HUES64 (cell line): ENCODE results near the gene GNL1.
"Not testable (repeated sequence)": the region's sequence is repeated elsewhere in the genome, so short reads cannot be mapped to it uniquely, and the experiment has no call there.

Experiments used
- H3K27ac ChIP-seq: 2 replicates; pipeline ENCODE4 v1.7.0; 2013; ENCODE audit warnings: low read depth, low read length, inconsistent platforms
- H3K27me3 ChIP-seq: 2 replicates; pipeline ENCODE4 v1.6.1; 2013; ENCODE audit warnings: mild to moderate bottlenecking, low read length; ENCODE audit not compliant: insufficient read depth
- H3K36me3 ChIP-seq: 2 replicates; pipeline ENCODE4 v1.6.1; 2013; ENCODE audit warnings: mild to moderate bottlenecking, low read length; ENCODE audit not compliant: insufficient read depth
- H3K4me1 ChIP-seq: 2 replicates; pipeline ENCODE4 v1.6.1; 2013; ENCODE audit warnings: mild to moderate bottlenecking, low read length, moderate library complexity; ENCODE audit not compliant: insufficient read depth
- H3K4me3 ChIP-seq: 2 replicates; pipeline ENCODE4 v1.5.1; 2013; ENCODE audit warnings: mild to moderate bottlenecking, low read length, moderate library complexity
- H3K9ac ChIP-seq: 2 replicates; pipeline ENCODE4 v1.6.1; 2013; ENCODE audit warnings: mild to moderate bottlenecking, low read depth, low read length
- H3K9me3 ChIP-seq: 2 replicates; pipeline ENCODE4 v1.6.1; 2013; ENCODE audit warnings: low read depth, low read length; ENCODE audit not compliant: insufficient read depth
- WGBS: fragments of 150-250, 120-280 bp; methylation state at CpG from one replicate; pipeline ENCODE4 v1.1.7; 2013; ENCODE audit warnings: missing lambda C conversion rate; 5-methylcytosine and 5-hydroxymethylcytosine counted together

The GNL1 gene

GRCh38 chr6:30526444-30526843 lies 29.8 kb downstream of the GNL1 start:
- not testable (repeated sequence) for H3K27ac ChIP-seq, H3K4me1 ChIP-seq, H3K36me3 ChIP-seq, H3K9me3 ChIP-seq, H3K27me3 ChIP-seq, H3K9ac ChIP-seq, H3K4me3 ChIP-seq
- 90% methylated on average over 2 of the region's 3 CpGs for WGBS

- 94% methylated on average over 5 of the region's 5 CpGs for WGBS
- H3K9me3 ChIP-seq, H3K27ac ChIP-seq, H3K27me3 ChIP-seq, H3K4me1 ChIP-seq, H3K36me3 ChIP-seq, H3K4me3 ChIP-seq, H3K9ac ChIP-seq: not testable (repeated sequence)
These were observed 34.3 kb downstream of the GNL1 start for GRCh38 chr6:30521952-30522351.

DNA sequence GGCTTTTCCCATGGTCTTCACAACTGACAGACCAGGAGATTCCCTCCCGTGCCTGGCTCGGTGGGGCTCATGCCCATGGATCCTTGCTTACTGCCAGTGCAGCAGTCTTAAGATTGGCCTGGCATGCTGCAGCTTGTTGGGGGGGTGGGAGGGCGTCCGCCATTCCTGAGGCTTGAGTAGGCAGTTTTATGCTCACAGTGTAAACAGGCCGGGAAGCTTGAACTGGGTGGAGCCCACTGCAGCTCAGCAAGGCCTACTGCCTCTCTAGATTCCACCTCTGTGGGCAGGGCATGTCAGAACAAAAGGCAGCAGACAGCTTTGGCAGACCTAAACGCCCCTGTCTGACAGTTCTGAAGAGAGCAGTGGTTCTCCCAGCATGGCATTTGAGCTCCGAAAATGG lies 35.2 kb downstream of the GNL1 start:
- not testable (repeated sequence) for H3K9me3 ChIP-seq, H3K4me3 ChIP-seq, H3K9ac ChIP-seq, H3K27ac ChIP-seq, H3K4me1 ChIP-seq, H3K36me3 ChIP-seq, H3K27me3 ChIP-seq
- 89% methylated on average over 7 of the region's 7 CpGs for WGBS

- no peaks in the 10 kb centered on the region for H3K36me3 ChIP-seq
- WGBS: 92% methylated on average over 6 of the region's 6 CpGs
- H3K9ac ChIP-seq: no peak overlapping the region
- no peak overlapping the region for H3K27ac ChIP-seq
- H3K4me3 ChIP-seq: no peak overlapping the region
- H3K27me3 ChIP-seq: no peaks in the 10 kb centered on the region
- no peaks in the 10 kb centered on the region for H3K9me3 ChIP-seq
- no peaks in the 10 kb centered on the region for H3K4me1 ChIP-seq
These were observed 35.8 kb downstream of the GNL1 start for GRCh38 chr6:30520522-30520921.

DNA sequence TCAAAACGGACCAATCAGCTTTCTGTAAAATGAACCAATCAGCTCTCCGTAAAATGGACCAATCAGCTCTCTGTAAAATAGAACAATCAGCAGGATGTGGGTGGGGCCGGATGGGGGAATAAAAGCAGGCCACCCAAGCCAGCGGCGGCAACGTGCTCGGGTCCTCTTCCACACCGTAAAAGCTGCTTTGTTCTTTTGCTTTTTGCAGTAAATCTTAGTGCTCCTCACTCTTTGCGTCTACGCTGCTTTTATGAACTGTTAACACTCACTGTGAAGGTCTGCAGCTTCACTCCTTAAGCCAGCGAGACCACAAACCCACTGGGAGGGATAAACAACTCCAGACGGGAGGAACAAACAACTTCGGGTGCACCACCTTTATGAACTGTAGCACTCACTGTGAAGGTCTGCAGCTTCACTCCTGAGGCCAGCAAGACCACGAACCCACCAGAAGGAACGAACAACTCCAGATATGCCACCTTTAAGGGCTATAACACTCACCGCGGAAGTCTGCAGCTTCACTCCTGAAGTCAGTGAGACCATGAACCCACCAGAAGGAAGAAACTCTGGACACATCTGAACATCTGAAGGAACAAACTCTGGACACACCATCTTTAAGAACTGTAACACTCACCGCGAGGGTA lies 37.7 kb downstream of the GNL1 start:
- not testable (repeated sequence) for H3K27ac ChIP-seq, H3K4me3 ChIP-seq, H3K9me3 ChIP-seq, H3K9ac ChIP-seq, H3K27me3 ChIP-seq, H3K4me1 ChIP-seq, H3K36me3 ChIP-seq
- whole genome bisulfite sequencing: 92% methylated on average over 19 of the region's 19 CpGs

- not testable (repeated sequence) for H3K27me3 ChIP-seq, H3K4me3 ChIP-seq, H3K9me3 ChIP-seq, H3K27ac ChIP-seq, H3K36me3 ChIP-seq, H3K9ac ChIP-seq, H3K4me1 ChIP-seq
- 93% methylated on average over 21 of the region's 21 CpGs for WGBS
These were observed 38.4 kb downstream of the GNL1 start for GRCh38 chr6:30517767-30518504.

DNA sequence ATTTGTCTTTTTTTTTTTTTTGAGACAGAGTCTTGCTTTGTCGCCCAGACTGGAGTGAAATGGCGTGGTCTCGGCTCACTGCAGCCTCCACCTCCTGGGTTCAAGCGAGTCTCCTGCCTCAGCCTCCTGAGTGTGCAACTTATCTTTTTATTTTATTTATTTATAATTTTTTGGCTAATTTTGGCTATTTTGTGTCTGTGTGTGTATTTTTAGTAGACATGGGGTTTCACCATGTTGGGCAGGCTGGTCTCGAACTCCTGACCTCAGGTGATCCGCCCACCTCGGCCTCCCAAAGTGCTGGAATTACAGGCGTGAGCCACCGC lies 39.6 kb downstream of the GNL1 start:
- H3K27me3 ChIP-seq, H3K36me3 ChIP-seq, H3K9ac ChIP-seq, H3K4me1 ChIP-seq, H3K9me3 ChIP-seq: not testable (repeated sequence)
- 86% methylated on average over 9 of the region's 9 CpGs for WGBS
- peak overlapping the region; percentile 55 for H3K4me3 ChIP-seq
- peak overlapping the region; percentile 84; the same call in 1 of the 2 replicates for H3K27ac ChIP-seq

- Histone ChIP-seq H3K4me3 (peak overlapping the region; percentile 55), H3K4me1 (peaks cover 7% of the 10 kb centered on the region), H3K27me3 (no peaks in the 10 kb centered on the region), H3K9ac (peak overlapping the region; percentile 57; the same call in 1 of the 2 replicates), H3K27ac (peak overlapping the region; percentile 84; the same call in 1 of the 2 replicates), H3K36me3 (no peaks in the 10 kb centered on the region), H3K9me3 (no peaks in the 10 kb centered on the region)
- WGBS: 8% methylated on average over 33 of the region's 33 CpGs
These were observed 40.1 kb downstream of the GNL1 start for GRCh38 chr6:30515944-30516753.

DNA sequence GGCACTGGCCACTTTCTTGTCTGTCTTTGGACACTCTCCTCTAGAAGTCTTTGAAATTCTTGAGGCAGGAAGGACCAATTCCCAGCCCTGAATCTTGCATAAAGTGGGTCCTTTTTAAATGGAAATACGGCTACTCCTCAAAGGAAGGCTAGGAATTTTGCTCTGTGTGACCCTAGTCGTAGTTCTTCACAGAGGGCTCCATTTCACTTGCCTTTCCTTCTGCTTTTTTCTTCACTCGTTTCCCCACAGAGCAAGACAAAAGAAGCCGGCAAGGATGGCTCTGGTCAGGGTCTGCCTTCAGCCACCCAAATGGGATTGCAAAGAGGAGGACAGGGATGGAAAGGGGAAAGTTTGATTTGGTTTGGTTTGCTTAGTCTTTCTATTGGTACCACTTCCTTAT lies 41.2 kb downstream of the GNL1 start:
- Histone ChIP-seq H3K36me3 (no peaks in the 10 kb centered on the region), H3K9me3 (no peaks in the 10 kb centered on the region), H3K4me3 (peak overlapping the region; percentile 55), H3K27ac (peak overlapping the region; percentile 63), H3K9ac (no peak overlapping the region), H3K4me1 (peaks cover 14% of the 10 kb centered on the region), H3K27me3 (no peaks in the 10 kb centered on the region)
- WGBS: 8% methylated on average over 4 of the region's 4 CpGs

DNA sequence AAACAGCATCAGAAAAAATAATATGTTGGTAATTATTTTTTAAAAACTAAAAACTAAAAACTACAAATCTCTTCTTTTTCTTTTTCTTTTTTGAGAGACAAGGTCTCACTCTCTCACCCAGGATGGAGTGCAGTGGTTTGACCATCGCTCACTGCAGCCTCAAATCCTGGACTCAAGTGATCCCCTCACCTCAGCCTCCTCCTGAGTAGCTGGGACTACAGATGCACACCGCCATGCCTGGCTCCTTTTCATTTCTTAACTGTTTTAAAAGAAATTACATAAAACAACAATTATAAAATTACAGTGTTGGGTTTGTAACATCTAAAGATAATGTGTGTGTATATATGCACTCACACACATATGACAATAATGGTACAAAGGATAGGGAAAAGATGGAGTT lies 42.8 kb downstream of the GNL1 start:
- WGBS: 93% methylated on average over 1 of the region's 2 CpGs
- Histone ChIP-seq H3K4me3 (no peak overlapping the region), H3K4me1 (peaks cover 14% of the 10 kb centered on the region), H3K36me3 (no peaks in the 10 kb centered on the region), H3K9me3 (no peaks in the 10 kb centered on the region), H3K27ac (no peak overlapping the region), H3K9ac (no peak overlapping the region), H3K27me3 (no peaks in the 10 kb centered on the region)

- Histone ChIP-seq H3K4me1 (peaks cover 14% of the 10 kb centered on the region), H3K27ac (peak overlapping the region; percentile 22; the same call in 1 of the 2 replicates), H3K9me3 (no peaks in the 10 kb centered on the region), H3K9ac (no peak overlapping the region), H3K27me3 (no peaks in the 10 kb centered on the region), H3K4me3 (no peak overlapping the region), H3K36me3 (no peaks in the 10 kb centered on the region)
- WGBS: 69% methylated on average over 5 of the region's 5 CpGs
These were observed 45.1 kb downstream of the GNL1 start for GRCh38 chr6:30511169-30511546.
